UCSD-AML1 (cell line): ENCODE results near the gene FASTKD1.
A peak's percentile ranks its signal among the peaks of the same experiment; 100 is the strongest.
"Not testable (repeated sequence)": the region's sequence is repeated elsewhere in the genome, so short reads cannot be mapped to it uniquely, and the experiment has no call there.

Experiments used
- DNase-seq: peaks from one replicate; lab custom pipeline; 2025; ENCODE audit not compliant: unreplicated experiment; lab: John Stamatoyannopoulos, UW

FASTKD1 gene

GRCh38 chr2:169573160-169573973 lies at the start of gene FASTKD1:
TSS of gene FASTKD1 (minus strand) at chr2:169573865. CDS start at chr2:169572029, 1,836 bp downstream.
- DNase-seq: peak; percentile 93

GRCh38 chr2:169623235-169623634 lies 49.6 kb upstream of the FASTKD1 start:
- no peak for DNase-seq

- DNase-seq: no peak
Measured at GRCh38 chr2:169620509-169620908, 46.8 kb upstream of the FASTKD1 start.

- DNase-seq: no peak
Measured at GRCh38 chr2:169619946-169620345, 46.3 kb upstream of the FASTKD1 start.

GRCh38 chr2:169615982-169616381 lies 42.3 kb upstream of the FASTKD1 start:
- DNase-seq: not testable (repeated sequence)

GRCh38 chr2:169613876-169614275 lies 40.2 kb upstream of the FASTKD1 start:
- DNase-seq: no peak

DNA sequence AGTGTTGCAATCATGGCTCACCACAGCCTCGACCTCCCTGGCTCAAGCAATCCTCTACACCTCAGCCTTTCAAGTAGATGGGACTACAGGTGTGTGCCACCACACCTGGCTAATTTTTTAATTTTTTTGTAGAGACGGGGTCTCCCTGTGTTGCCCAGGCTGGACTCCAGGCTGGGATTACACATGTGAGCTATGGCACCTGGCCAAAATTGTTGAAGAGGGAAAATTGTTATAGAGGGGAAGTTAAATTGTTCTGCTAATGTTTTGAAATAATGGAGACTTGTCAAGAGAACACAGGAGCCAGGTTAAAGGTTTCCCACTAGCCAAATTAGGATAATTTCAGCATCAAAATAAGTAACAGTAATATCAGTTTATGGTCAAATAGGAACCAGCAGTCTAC lies 35.6 kb upstream of the FASTKD1 start:
- DNase-seq: no peak

DNA sequence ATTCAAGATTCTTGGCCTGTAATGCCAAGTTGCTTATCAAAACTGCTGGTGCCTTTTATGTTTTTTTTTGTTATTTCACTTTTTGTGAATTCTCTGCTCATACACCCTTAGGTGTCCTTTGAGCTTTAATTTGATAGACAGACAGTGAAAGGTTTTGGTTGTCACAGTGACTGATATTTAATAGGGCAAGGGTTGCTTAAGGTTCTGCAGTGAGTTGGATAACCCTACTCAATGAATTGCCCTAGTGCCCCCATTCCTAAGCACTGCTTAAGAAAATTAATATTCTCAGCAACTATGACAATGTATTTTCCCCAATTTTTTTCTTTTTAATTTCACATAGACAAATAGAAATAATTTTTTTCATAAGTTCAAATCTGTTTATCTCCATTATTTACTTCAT lies 25.9 kb upstream of the FASTKD1 start:
- no peak for DNase-seq

DNA sequence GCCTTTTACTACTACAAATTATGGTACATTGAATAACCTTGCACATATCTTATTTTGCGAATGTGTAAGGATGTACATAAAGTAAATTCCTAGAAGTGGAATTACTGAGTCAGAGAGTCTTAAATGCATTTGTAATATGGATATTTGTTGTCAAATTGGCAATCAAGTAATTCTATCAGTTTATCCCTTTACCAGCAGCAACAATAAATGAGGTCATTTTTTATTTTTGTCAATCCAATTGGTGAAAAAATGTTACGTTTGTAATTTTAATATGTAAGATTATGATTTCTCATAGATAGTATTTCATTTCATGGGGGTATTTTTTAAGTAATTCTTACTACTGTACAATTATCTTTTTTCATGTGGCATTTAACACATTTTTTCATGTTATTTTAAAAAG lies 25.3 kb upstream of the FASTKD1 start:
- DNase-seq: no peak

- DNase-seq: not testable (repeated sequence)
Measured at GRCh38 chr2:169596546-169596945, 22.9 kb upstream of the FASTKD1 start.

DNA sequence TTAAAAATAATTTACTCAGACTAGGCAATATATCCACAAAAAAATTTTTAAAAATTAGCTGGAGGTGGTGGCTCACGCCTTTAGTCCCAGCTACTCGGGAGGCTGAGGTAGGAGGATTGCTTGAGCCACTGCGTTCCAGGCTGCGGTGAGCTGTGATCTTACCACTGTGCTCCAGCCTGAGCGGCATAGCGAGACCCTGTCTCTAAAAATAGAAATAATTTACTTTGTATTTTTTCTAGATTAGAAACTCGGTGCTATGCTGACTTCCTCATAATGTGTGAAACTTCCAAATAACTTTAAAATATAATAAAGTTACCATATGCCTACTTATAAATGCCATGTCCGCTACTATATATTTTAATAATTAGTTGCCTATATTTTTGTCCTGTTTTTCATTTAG lies 17.1 kb upstream of the FASTKD1 start:
- DNase-seq: no peak

DNA sequence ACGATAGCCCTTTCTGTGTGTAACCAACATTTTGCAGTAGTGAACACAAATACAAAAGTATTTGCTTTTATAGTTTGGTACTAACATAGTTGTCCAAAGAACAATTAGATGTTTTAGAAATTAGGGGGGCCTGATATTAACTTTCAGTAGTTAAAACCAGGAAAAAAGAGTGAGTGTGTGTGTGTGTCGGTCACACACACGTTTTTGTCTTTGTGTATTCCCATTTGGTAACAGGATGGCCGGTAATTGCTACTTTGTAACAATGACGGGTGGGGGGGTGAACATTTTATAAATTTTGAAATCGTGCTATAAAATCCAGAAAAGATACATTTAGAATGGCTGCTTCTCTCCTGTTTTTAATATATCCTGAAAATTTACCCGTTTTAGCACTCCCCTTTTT lies 12.0 kb upstream of the FASTKD1 start:
- no peak for DNase-seq

DNA sequence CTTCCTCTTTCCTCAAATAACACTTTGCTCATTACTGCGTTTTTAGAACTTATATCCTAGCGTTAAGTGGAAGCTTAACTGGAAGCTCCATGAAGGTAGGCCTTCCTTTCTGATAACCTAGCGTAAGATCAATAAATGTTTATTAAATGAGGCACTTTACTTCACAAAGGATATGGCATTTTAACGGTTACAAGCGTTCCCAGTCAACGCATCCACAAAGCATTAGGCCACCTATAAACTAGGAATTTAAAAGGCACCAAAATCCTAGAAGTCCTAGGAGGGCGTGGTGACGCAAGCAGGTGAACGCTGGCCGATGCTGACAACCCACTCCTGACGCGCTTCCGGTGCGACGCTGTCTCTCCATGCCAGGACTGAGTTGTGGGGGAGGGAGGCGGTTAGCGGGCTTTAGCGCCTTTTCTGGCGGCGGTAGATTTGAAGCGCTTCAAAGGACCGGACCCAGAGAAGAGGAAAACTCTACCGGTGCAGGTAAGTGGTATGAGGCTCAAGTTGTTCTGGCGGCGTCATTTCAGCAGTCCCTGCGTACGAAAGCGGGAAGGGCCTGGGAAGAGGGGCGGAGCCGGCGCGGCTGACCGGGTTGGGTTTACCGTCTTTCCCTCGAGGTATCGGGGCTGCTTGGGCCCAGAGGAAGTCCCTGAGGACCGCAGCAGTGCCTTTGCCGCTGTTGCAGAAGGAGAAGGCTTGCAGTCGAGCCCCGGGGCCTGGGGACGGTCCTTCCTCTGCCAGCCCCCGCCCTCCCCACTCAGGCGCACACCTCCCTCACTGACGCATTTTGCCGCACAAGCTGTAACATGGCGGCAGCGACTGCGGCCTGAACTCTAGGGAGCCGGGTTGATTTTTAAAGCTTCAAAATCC lies 10.6 kb upstream of the FASTKD1 start, which contains the start of gene PPIG:
Gene PPIG, plus strand, starts transcription at position 347 of the 873 bp plus-strand sequence. CDS start 19,691 bp downstream, outside the sequence.
- peak; percentile 90 for DNase-seq

GRCh38 chr2:169583518-169583917 lies 9.9 kb upstream of the FASTKD1 start:
- DNase-seq: no peak

GRCh38 chr2:169582552-169583266 lies 9.0 kb upstream of the FASTKD1 start:
- not testable (repeated sequence) for DNase-seq

DNA sequence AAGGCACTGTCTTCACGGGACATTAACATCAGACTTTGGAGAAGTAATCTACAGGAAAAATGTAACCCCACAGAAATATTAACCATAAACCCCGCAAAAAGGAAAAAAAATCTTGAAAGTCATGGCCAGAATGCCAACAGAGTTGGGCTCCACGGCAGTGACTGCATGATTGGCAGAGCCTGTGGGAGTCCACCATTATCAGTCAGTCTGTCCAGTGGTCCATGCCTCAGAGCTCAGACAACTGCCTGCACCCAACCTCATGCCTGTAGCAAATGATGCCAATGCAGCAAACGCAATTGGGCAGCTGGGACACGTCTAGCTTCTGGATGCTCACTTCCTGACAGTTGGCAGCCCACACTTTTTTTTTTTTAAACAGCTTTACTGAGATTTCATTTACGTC lies 5.4 kb upstream of the FASTKD1 start:
- DNase-seq: no peak

DNA sequence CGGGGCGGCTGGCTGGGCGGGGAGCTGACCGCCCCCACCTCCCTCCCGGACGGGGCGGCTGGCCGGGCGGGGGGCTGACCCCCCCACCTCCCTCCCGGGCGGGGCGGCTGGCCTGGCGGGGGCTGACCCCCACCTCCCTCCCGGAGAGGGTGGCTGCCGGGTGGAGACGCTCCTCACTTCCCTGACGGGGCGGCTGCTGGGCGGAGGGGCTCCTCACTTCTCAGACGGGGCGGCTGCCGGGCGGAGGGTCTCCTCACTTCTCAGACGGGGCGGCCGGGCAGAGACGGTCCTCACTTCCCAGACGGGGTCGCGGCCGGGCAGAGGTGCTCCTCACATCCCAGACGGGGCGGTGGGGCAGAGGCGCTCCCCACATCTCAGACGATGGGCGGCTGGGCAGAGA lies 1.6 kb upstream of the FASTKD1 start:
- DNase-seq: not testable (repeated sequence)

GRCh38 chr2:169574539-169574938 lies 874 bp upstream of the FASTKD1 start:
- not testable (repeated sequence) for DNase-seq

- no peak for DNase-seq
Measured at GRCh38 chr2:169573974-169574299, 272 bp upstream of the FASTKD1 start.

- no peak for DNase-seq
Measured at GRCh38 chr2:169572821-169573159, 875 bp downstream of the FASTKD1 start.

DNA sequence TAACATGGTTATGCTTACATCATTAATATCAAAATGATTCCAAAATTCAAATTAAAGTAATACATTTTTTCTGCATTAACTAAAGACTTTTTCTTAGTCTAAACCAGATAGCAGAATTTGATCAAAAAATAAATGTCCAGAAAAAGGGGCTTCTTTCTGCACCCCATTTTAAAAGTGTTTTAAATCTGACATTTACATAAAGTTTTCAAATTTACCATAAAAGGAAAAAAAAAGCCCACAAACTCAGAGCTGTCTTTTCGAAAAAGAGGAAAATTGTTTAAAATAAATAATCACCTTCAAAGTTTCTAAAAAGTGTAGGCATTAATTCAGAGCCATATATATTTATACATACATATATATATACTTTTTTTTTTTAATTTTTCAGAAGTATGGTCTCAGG lies 1.5 kb downstream of the FASTKD1 start:
- no peak for DNase-seq
